Panc1 (cell line): ENCODE measurements around the gene METTL24. TPM values are rescaled to one million over a fixed set of nuclear protein-coding genes. Genes with fewer than 3 reads are reported as not detected.

Experiments used
- ATAC-seq: fragments of 200-7000 bp; cut with Tn5 transposase; 2 replicates; pipeline ENCODE4 v1.9.1; 2020; ENCODE audit warnings: mild to moderate bottlenecking, moderate library complexity
- BruUV-seq: library from RNA; stranded (reverse); fragments of 400-500 nt; replicated peaks from 2 replicates; lab custom pipeline; 2021; lab: Mats Ljungman, UMichigan
- CTCF ChIA-PET: fragments of 300-600 bp; sonication (Branson Sonifier 250); formaldehyde crosslinking; loops from one replicate; lab custom pipeline; 2022; ENCODE audit warnings: antibody characterized with exemption; lab: Charles Lee
- POLR2A ChIA-PET: fragments of 300-600 bp; sonication (Branson Sonifier 250); formaldehyde crosslinking; loops from one replicate; lab custom pipeline; 2022; ENCODE audit warnings: antibody characterized with exemption; lab: Charles Lee
- DNase-seq: peaks from one replicate; pipeline ENCODE4 v3.0.0-alpha.2; 2010; ENCODE audit warnings: low read depth, low spot score
- H3K27ac ChIP-seq: 2 replicates; pipeline ENCODE4 v1.5.1; 2011; ENCODE audit warnings: mild to moderate bottlenecking, low read length, inconsistent platforms
- H3K27me3 ChIP-seq: fragments of 200-500 bp; sonication (Bioruptor generic); 2 replicates; pipeline ENCODE4 v1.6.0; 2014; ENCODE audit warnings: low read length, inconsistent platforms; ENCODE audit not compliant: control insufficient read depth, insufficient read depth
- H3K36me3 ChIP-seq: fragments of 200-500 bp; sonication (Bioruptor generic); 2 replicates; pipeline ENCODE4 v1.5.1; 2014; ENCODE audit warnings: inconsistent platforms, mild to moderate bottlenecking, low read length, moderate library complexity; ENCODE audit not compliant: control insufficient read depth, insufficient read depth
- H3K4me1 ChIP-seq: 2 replicates; pipeline ENCODE4 v1.5.1; 2011; ENCODE audit warnings: inconsistent platforms, mild to moderate bottlenecking, low read length, moderate library complexity; ENCODE audit not compliant: control insufficient read depth, insufficient read depth
- H3K4me3 ChIP-seq, 2 experiments: 2 replicates each; pipeline ENCODE4 v1.5.1; 2011 to 2012; ENCODE audit warnings: low read depth in 2 of 2, low read length in 2 of 2, mild to moderate bottlenecking in 2 of 2, inconsistent platforms in 1 of 2, moderate library complexity in 1 of 2
- H3K9me3 ChIP-seq: fragments of 200-500 bp; sonication (Bioruptor generic); 2 replicates; pipeline ENCODE4 v1.5.1; 2014; ENCODE audit warnings: low read depth, mild to moderate bottlenecking, inconsistent platforms, low read length, moderate library complexity; ENCODE audit not compliant: control insufficient read depth, insufficient read depth
- CTCF ChIP-seq: fragments of 450-650 bp; IDR thresholded peaks from 2 replicates; pipeline ENCODE4 v1.5.1; 2017; ENCODE audit warnings: mild to moderate bottlenecking
- POLR2AphosphoS5 ChIP-seq: IDR thresholded peaks from 2 replicates; pipeline ENCODE4 v1.6.1; 2012; ENCODE audit warnings: mild to moderate bottlenecking, low read depth, low read length, moderate library complexity
- REST ChIP-seq, 2 experiments: IDR thresholded peaks; 2 replicates each; pipeline ENCODE4 v1.6.1; 2011 to 2012; ENCODE audit warnings: low read depth in 2 of 2, control low read depth in 1 of 2, low read length in 1 of 2, mild to moderate bottlenecking in 1 of 2, moderate library complexity in 1 of 2; ENCODE audit not compliant: insufficient read depth in 1 of 2
- SIN3A ChIP-seq: IDR thresholded peaks from 2 replicates; pipeline ENCODE4 v1.6.1; 2012; ENCODE audit warnings: low read depth, mild to moderate bottlenecking, low read length, moderate library complexity, borderline replicate concordance; ENCODE audit not compliant: insufficient read depth
- TCF7L2 ChIP-seq: IDR thresholded peaks from 2 replicates; pipeline ENCODE4 v1.6.1; 2011; ENCODE audit warnings: mild to moderate bottlenecking, low read depth, low read length, inconsistent platforms
- in situ Hi-C: cut with HindIII; loops from 2 replicates; pipeline ENCODE4 v1.10.0; 2016; ENCODE audit warnings: low sequenced_read_pairs, low pct_unique_long_range_greater_than_20kb
- intact Hi-C: fragments of 100-400 bp; cut with micrococcal nuclease; formaldehyde crosslinking; loops from one replicate; pipeline ENCODE4 v1.10.0; 2022; ENCODE audit not compliant: unreplicated experiment
- total RNA-seq: library from RNA; stranded (reverse); gene quantifications from one replicate; pipeline ENCODE4 v1.2.1, GENCODE V29; 2021; ENCODE audit not compliant: unreplicated experiment

Gene METTL24
- total RNA-seq, 1 experiment from 2014 or later = not detected

GRCh38 chr6:110360676-110361075 is 2.5 kb upstream of the METTL24 start:
- intact Hi-C loops = no loop called here
- no peak for TF ChIP-seq CTCF
- TF ChIP-seq SIN3A = no peak
- TF ChIP-seq TCF7L2 = no peak
- DNase-seq (no peak), ATAC-seq (no peak)
- no peak overlapping the region for H3K4me3 ChIP-seq
- ChIA-PET POLR2A (no interaction called here), CTCF (no interaction called here)
- BruUV-seq = no TSS peak
- H3K27ac ChIP-seq = no peak overlapping the region
- no peaks in the 10 kb centered on the region for H3K9me3 ChIP-seq
- H3K4me1 ChIP-seq = no peaks in the 10 kb centered on the region
- H3K27me3 ChIP-seq = peaks cover 57% of the 10 kb centered on the region
- no peaks in the 10 kb centered on the region for H3K36me3 ChIP-seq
- in situ Hi-C loops = no loop called here

GRCh38 chr6:110359556-110359955 is 1.4 kb upstream of the METTL24 start:
- intact Hi-C loops (no loop called here), in situ Hi-C loops (no loop called here)
- Histone ChIP-seq H3K27ac (no peak overlapping the region), H3K4me1 (no peaks in the 10 kb centered on the region), H3K27me3 (peaks cover 54% of the 10 kb centered on the region), H3K4me3 (no peak overlapping the region), H3K9me3 (no peaks in the 10 kb centered on the region), H3K36me3 (no peaks in the 10 kb centered on the region)
- ChIA-PET POLR2A (no interaction called here), CTCF (no interaction called here)
- ATAC-seq (no peak), DNase-seq (no peak)
- TF ChIP-seq CTCF = no peak
- no TSS peak for BruUV-seq

GRCh38 chr6:110358553-110359160 is 508 bp upstream of the METTL24 start:
- no peak for DNase-seq
- intact Hi-C loops (no loop called here), in situ Hi-C loops (no loop called here)
- Histone ChIP-seq H3K36me3 (no peaks in the 10 kb centered on the region), H3K9me3 (no peaks in the 10 kb centered on the region), H3K4me1 (no peaks in the 10 kb centered on the region), H3K4me3 (peak overlapping the region in 1 of 2 experiments; percentile 26; a peak in 3 of 4 replicates), H3K27ac (no peak overlapping the region), H3K27me3 (peaks cover 49% of the 10 kb centered on the region)
- CTCF ChIA-PET = no interaction called here
- ATAC-seq = no peak
- TF ChIP-seq CTCF = no peak
- no peak for TF ChIP-seq TCF7L2
- TF ChIP-seq POLR2AphosphoS5 = no peak
- no peak for TF ChIP-seq SIN3A
- no peak for TF ChIP-seq REST (IDR thresholded peaks at IDR 0.05; ENCODE audit: insufficient read depth in 1 of 2, low read depth in 2 of 2, low read length in 1 of 2)
- no TSS peak for BruUV-seq
- POLR2A ChIA-PET = no interaction called here
